Measurements from ENCODE around the gene ANKS1B. TPM values are rescaled to one million over a fixed set of nuclear protein-coding genes. Genes with fewer than 3 reads are reported as not detected.

The ANKS1B gene
- total RNA-seq, 1 donor from 2014 or later = 2.4 TPM

- Mint-ChIP-seq H3K4me3 (ENCODE audit: unreplicated experiment) (no peak overlapping the region), H3K9me3 (ENCODE audit: unreplicated experiment) (no peaks in the 10 kb centered on the region), H3K36me3 (ENCODE audit: low read depth, unreplicated experiment) (no peaks in the 10 kb centered on the region), H3K27ac (ENCODE audit: unreplicated experiment) (no peak overlapping the region), H3K4me1 (ENCODE audit: low read depth, unreplicated experiment) (peaks cover 8% of the 10 kb centered on the region), H3K27me3 (ENCODE audit: low read depth, unreplicated experiment) (no peaks in the 10 kb centered on the region)
- TF ChIP-seq CTCF (IDR thresholded peaks at IDR 0.05; ENCODE audit: insufficient read depth, low read depth, low read length) (no peak), EZH2 (IDR thresholded peaks at IDR 0.05; ENCODE audit: insufficient read depth, low read length) (no peak)
- Histone ChIP-seq H3K36me3 (ENCODE audit: insufficient read depth, low read length) (no peaks in the 10 kb centered on the region), H3K4me1 (ENCODE audit: insufficient read depth, low read length) (peaks cover 13% of the 10 kb centered on the region), H3K4me2 (ENCODE audit: low read length) (peak overlapping the region; percentile 78), H3K9me3 (ENCODE audit: insufficient read depth, low read depth, low read length) (no peaks in the 10 kb centered on the region), H3K79me2 (ENCODE audit: insufficient read depth, low read length) (no peaks in the 10 kb centered on the region), H2AFZ (ENCODE audit: low read depth, low read length) (peak overlapping the region; percentile 63), H3K4me3 (ENCODE audit: insufficient read depth, low read depth, low read length) (peak overlapping the region; percentile 43), H3K27me3 (ENCODE audit: insufficient read depth, low read length) (no peaks in the 10 kb centered on the region), H4K20me1 (ENCODE audit: insufficient read depth, low read length) (no peaks in the 10 kb centered on the region), H3K27ac (ENCODE audit: low read depth, low read length) (peak overlapping the region; percentile 25), H3K9ac (ENCODE audit: low read length) (peak overlapping the region; percentile 59)
- FAIRE-seq (no peak), DNase-seq (ENCODE audit: low read depth) (peak; percentile 82)
Measured at GRCh38 chr12:99154216-99154982, 830.3 kb downstream of the ANKS1B start.

GRCh38 chr12:99153293-99153692 lies 831.4 kb downstream of the ANKS1B start:
- no peaks in the 10 kb centered on the region for H3K79me2 ChIP-seq (ENCODE audit: insufficient read depth, low read length)
- no peak overlapping the region for H3K4me3 ChIP-seq (ENCODE audit: insufficient read depth, low read depth, low read length)
- H3K4me2 ChIP-seq (ENCODE audit: low read length) = no peak overlapping the region
- H3K27me3 Mint-ChIP-seq (ENCODE audit: low read depth, unreplicated experiment) = no peaks in the 10 kb centered on the region
- FAIRE-seq (no peak), DNase-seq (ENCODE audit: low read depth) (no peak)
- H3K27ac Mint-ChIP-seq (ENCODE audit: unreplicated experiment) = no peak overlapping the region
- H3K36me3 Mint-ChIP-seq (ENCODE audit: low read depth, unreplicated experiment) = no peaks in the 10 kb centered on the region
- H3K27ac ChIP-seq (ENCODE audit: low read depth, low read length) = no peak overlapping the region
- peaks cover 7% of the 10 kb centered on the region for H3K4me1 ChIP-seq (ENCODE audit: insufficient read depth, low read length)
- H3K36me3 ChIP-seq (ENCODE audit: insufficient read depth, low read length) = no peaks in the 10 kb centered on the region
- no peak overlapping the region for H2AFZ ChIP-seq (ENCODE audit: low read depth, low read length)
- no peak overlapping the region for H3K9ac ChIP-seq (ENCODE audit: low read length)
- H3K9me3 ChIP-seq (ENCODE audit: insufficient read depth, low read depth, low read length) = no peaks in the 10 kb centered on the region
- peaks cover 8% of the 10 kb centered on the region for H3K4me1 Mint-ChIP-seq (ENCODE audit: low read depth, unreplicated experiment)
- no peaks in the 10 kb centered on the region for H3K9me3 Mint-ChIP-seq (ENCODE audit: unreplicated experiment)
- no peak overlapping the region for H3K4me3 Mint-ChIP-seq (ENCODE audit: unreplicated experiment)
- no peaks in the 10 kb centered on the region for H3K27me3 ChIP-seq (ENCODE audit: insufficient read depth, low read length)
- no peaks in the 10 kb centered on the region for H4K20me1 ChIP-seq (ENCODE audit: insufficient read depth, low read length)
- TF ChIP-seq CTCF (IDR thresholded peaks at IDR 0.05; ENCODE audit: insufficient read depth, low read depth, low read length) (no peak), EZH2 (IDR thresholded peaks at IDR 0.05; ENCODE audit: insufficient read depth, low read length) (no peak)

- FAIRE-seq = no peak
Measured at GRCh38 chr12:99152337-99152736, 832.4 kb downstream of the ANKS1B start.

More at GRCh38 chr12:99152337-99152736, 832.4 kb downstream of the ANKS1B start:
- TF ChIP-seq EZH2 (IDR thresholded peaks at IDR 0.05; ENCODE audit: insufficient read depth, low read length) = no peak
- no peak for TF ChIP-seq CTCF (IDR thresholded peaks at IDR 0.05; ENCODE audit: insufficient read depth, low read depth, low read length)
- no peaks in the 10 kb centered on the region for H3K9me3 Mint-ChIP-seq (ENCODE audit: unreplicated experiment)
- Histone ChIP-seq H3K4me2 (ENCODE audit: low read length) (no peak overlapping the region), H3K9me3 (ENCODE audit: insufficient read depth, low read depth, low read length) (no peaks in the 10 kb centered on the region), H3K36me3 (ENCODE audit: insufficient read depth, low read length) (no peaks in the 10 kb centered on the region), H3K79me2 (ENCODE audit: insufficient read depth, low read length) (no peaks in the 10 kb centered on the region), H3K4me3 (ENCODE audit: insufficient read depth, low read depth, low read length) (no peak overlapping the region), H3K4me1 (ENCODE audit: insufficient read depth, low read length) (peaks cover 4% of the 10 kb centered on the region), H3K27ac (ENCODE audit: low read depth, low read length) (no peak overlapping the region), H4K20me1 (ENCODE audit: insufficient read depth, low read length) (no peaks in the 10 kb centered on the region), H2AFZ (ENCODE audit: low read depth, low read length) (no peak overlapping the region), H3K27me3 (ENCODE audit: insufficient read depth, low read length) (no peaks in the 10 kb centered on the region), H3K9ac (ENCODE audit: low read length) (no peak overlapping the region)
- DNase-seq (ENCODE audit: low read depth) = no peak
- no peaks in the 10 kb centered on the region for H3K27me3 Mint-ChIP-seq (ENCODE audit: low read depth, unreplicated experiment)
- H3K36me3 Mint-ChIP-seq (ENCODE audit: low read depth, unreplicated experiment) = no peaks in the 10 kb centered on the region
- H3K4me3 Mint-ChIP-seq (ENCODE audit: unreplicated experiment) = no peak overlapping the region
- peaks cover 5% of the 10 kb centered on the region for H3K4me1 Mint-ChIP-seq (ENCODE audit: low read depth, unreplicated experiment)
- no peak overlapping the region for H3K27ac Mint-ChIP-seq (ENCODE audit: unreplicated experiment)
